Activated CD8-positive, alpha-beta memory T cell treated with anti-CD3 and anti-CD28 coated beads for 48 hours (primary cell): Measurements from ENCODE around the gene KCNIP1.

ENCODE experiments used
- DNase-seq, 3 experiments: peaks; one replicate each; pipeline ENCODE4 v3.0.0-alpha.2; 2020; ENCODE audit warnings: low read depth in 2 of 3, low spot score in 2 of 3

KCNIP1 gene

DNA sequence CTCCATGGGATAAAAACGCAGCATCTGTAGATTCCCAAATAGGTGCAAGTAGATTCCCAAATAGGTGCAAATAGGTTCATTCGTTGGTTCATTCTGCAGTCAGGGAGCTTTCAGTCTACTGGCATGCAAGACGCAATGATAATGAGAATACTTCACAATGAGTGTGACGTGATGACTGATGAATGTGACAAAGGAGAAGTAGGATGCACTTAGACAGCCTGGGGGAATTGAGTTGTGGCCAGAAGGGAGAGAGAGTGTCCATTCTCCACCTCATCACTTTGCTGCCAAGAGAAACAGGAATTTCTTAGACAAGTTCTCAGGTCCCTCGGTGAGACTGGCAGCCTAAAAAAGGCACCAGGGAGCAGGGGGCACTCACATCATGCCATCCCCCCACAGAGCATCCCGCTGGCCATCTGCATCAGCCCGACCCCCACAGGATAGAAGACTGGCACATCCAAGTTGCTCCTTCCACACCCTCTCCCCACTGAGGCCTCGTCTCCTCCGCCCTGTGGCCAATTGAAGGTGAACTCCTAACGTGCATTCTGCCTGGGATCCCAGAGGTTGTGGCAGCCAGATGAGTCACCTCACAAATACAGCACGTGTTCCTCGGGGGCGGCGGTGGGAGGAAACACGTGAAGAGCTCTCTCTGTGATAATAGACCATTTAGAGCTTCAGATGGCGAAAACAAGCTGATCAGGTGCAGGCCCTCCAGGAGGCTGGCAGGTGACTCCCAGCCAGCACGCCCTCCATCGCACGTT lies 19.9 kb upstream of the KCNIP1 start:
- no peak for DNase-seq

DNA sequence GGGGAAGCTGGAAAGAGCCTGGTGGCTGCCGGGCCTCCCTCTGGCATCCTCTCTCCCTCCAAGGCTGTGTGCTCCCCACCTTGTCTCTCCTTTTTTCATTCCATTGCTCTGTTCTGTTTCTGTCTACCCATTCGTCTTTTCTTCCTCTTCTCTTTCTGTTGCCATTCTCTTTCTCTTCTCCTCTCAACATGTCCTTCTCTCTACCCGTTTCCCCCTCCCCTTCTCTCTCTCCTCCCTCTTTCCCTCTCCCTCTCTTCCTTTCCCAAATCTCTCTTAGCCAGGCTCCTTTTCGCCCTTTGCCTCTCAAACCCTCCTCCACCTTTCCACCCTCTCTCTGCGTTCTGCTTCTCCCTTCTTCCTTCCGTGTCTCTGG lies 19.4 kb upstream of the KCNIP1 start:
- DNase-seq: no peak

DNA sequence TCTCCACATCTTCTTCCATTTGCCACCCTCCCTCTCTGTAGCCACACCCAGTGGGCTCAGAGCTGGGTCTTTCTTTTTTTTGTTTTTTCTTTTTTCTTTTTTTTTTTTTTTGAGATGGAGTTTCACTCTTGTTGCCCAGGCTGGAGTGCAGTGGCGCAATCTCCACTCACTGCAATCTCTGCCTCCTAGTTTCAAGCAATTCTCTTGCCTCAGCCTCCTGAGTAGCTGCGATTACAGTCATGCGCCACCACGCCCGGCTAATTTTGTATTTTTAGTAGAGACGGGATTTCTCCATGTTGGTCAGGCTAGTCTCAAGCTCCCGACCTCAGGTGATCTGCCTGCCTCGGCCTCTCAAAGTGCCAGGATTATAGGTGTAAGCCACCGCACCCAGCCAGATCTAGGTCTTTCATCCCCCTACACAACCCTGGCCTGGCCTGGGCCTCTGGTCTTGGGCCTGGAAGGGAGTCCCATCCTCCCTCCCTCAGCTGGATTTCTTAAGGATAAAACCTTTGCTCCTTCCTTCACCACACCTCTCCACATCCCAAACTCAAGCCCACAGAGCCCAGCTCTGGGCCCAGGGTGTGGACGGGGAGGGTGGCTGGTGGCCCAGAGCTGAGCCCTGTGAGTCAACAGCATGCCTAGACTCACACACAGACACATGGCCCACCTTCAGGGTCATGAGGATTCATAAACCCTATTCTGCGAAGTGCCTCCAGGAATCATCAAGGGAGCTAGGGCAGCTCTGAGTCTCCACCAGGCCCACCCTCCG lies 18.8 kb upstream of the KCNIP1 start:
- no peak for DNase-seq

DNA sequence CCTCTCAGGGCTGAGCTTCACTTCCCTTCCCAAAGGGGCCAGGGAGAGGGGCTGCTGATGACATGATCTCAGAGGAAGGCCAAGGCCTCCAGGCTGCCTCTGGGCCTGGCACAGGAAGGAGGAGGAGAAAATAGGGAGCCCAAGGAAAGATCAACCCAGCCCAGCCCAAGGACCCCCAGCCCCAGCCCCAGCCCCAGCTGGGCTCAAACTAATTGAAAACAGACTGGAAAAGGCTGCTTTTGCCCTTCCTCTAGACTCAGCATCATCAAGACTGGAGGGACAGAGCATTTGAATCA lies 18.3 kb upstream of the KCNIP1 start:
- no peak for DNase-seq

DNA sequence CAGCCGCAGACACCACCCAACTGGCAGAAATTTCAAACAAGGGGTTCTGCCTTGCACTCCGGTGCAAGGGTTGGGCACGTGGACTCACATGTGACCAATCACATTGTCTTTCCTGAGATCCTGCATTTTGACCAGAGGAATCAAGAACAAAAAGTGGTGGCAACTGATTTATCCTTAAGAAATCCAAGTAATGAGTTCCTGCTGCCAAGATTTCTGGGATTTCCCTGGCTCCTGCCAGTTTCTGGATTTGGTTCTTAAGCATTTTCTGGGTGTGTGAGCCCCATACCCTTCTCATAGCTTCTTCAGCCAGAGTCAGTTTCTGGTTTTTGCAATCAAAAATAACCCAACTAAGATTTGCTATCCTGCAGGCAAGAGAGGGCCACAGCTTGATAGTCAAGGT lies 17.4 kb upstream of the KCNIP1 start:
- no peak for DNase-seq

DNA sequence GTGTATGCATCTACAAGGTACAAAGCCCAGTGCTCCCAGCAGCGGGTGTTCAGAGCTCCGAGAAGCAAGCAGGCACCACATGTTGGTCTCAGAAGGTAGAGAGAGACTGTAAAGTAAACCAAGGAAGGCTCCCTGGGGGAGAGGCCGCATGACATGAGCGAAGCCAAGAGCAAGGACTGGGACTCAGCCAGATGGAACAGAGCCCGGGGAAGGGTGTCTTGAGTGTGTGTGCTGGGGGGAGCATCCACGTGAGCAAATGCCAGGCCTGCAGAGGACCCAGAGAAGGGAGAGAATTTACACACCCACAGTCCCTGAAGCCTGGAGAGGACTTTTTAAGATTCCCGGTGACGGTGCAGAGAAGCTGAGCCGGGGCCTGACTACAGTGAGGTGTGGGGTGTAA lies 15.2 kb upstream of the KCNIP1 start:
- DNase-seq: no peak

DNA sequence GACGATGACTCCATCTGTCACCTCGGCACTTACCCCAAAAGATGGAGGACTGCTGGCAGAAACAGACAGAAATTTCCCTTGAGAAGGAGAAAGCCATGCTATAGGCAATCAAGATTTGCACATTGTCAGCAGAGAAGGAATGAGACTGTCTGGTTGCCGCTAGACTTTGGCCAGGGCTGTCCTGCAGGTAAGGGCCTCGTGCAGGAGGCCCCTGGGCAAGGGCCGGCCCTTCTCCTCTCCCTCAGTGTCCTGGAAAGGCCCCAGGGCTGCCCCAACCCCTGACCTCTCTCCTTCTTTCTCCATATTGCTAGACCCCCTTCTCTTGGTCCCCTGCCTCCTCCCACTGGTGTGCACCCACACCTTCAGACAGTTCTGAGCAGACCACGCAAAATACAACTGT lies 14.6 kb upstream of the KCNIP1 start:
- DNase-seq: no peak

DNA sequence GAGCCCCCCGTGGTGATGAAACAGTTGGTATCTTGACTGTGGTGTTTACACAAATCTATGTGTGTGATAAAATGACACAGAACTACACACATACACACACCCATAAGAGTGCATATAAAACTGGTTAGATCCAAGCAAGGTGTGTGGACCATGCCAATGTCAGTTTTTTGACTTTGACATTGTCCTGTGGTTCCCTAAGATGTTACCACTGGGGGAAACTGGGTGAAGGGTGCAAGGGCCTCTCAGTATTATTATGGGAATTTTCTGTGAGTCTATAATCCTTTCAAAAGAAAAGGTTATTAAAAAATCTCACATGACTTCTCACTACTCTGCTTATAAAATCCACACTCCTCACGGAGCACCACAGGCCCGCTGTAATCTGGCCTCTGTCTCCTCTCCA lies 13.4 kb upstream of the KCNIP1 start:
- DNase-seq: no peak

DNA sequence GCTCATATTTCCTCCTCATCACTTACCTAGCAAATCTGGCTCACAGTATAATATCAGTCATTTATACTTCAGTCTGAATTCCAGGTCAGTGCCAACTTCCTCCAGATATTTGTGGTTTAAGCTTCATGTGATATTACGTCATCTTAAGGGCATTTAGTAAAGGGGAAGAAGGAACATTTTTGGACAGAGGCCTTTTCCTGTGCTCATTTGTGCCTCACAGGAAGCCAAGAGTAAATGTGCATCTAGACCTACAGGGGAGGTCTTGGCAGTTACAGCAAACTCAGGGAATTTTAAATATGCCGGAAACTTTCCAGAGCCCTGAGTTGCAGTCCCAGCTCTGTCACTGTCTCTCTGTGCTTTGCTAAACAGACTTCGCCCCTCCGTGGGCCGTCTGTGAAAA lies 12.3 kb upstream of the KCNIP1 start:
- DNase-seq: no peak

DNA sequence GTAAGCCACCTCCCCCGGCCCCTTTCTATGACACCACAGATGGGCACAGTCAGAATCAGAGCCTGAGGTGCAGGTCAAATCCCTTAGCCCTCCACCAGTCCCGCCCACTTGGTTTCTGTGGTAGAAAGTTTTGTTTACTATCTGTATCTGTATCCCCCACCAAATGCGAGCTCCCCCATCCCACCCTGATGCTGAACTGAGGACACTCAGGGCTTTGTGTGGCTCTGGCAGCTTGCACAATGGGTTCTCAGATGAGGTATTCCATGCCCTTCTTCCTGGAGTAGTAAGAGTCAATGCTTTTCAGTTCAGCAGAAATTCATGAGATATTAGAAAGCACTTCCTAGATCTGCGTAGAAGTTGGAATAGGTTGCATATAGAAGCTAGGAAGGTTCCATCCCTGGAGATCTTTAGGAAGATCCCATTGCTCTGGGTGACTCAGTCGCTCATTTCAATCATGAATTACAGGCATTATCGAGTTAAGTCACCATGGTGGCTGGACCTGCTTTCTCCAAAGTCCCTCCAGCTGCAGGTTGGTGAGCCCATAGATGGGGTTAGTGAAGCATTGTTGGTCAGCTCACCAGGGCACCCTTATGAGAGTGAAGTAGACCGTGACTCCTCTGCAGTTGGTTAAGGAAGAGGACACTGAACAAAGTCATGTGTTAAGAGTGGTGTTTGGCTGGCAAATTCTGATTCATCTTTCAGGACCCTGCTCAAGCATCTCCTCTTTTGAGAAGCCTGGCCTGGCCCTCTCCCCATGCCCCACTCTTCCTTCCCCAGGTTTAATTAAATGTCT lies 10.6 kb upstream of the KCNIP1 start:
- DNase-seq: no peak

DNA sequence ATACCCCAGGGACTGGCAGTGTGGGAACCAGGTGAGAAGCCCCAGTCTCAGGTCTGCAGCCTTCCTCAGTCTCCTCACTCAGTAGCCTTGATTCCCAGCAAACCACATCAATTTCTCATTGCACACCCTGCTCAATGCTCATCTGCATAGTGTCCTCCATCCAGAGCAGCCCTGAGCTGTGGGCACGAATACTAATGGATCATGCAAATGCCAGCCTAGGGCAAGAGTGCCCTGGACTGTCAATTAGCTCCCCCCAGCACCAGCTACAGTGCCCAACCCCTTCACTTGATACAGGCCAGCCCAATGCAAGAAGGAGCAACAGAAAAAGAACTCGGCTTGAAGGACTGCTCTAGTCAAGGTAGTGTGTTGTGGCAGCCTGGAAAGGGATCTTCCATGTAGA lies 9.8 kb upstream of the KCNIP1 start:
- DNase-seq: no peak

DNA sequence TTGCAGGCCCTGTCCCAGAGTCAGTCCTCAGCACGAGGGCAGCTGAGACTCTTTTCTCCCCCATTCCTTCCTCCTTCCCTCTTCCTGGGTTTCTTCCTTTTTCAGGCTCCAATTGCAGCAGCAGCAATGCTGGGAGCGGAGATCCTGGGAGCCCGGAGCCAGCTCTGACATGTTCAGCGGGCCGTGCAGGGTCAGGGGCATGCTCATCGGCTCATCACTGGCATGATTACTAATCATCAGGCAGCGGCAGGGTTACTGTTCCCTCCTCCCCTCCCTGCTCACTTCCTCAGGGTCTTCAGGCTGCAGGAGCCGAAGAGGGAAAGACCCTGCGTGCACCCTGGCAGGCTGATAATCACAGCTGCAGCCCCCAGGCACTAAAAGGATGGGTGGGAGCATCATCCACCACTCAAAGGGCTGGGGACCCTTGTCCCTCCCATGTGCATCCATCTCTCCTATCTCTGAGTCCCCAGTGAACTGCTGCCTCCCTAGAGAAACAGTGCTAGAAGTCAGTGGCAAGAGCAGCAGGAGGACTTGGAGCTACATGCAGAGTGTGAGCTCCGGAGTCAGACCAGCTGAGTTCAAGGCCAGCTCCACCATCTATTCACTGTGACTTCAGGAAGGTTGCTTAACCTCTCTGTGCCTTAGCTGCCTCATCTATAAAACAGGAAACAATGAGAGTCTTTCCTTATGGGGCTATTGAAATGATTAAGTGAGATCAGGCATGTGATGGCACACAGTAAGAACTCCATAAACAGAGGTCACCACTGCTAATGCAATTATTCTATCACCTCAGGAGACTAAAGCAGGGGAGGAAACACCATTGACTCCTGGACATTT lies 7.8 kb upstream of the KCNIP1 start:
- no peak for DNase-seq

DNA sequence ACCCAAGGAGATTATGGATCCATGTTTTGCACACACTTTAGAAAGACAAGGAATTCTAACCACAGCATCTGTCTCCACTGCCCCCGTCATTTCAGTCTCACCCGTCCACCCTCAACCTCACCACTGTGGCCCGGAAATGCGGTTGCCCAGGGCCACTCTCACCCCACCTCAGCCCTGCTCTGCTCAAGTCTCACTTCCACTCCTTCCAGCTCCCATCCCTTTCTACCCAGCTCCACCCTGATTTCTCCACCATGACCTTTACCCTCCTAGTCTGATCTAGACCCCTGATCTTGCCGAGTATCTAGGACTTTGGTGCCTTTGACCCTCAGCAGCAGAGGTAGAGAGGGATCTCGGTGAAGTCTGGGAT lies 7.2 kb upstream of the KCNIP1 start:
- no peak for DNase-seq

DNA sequence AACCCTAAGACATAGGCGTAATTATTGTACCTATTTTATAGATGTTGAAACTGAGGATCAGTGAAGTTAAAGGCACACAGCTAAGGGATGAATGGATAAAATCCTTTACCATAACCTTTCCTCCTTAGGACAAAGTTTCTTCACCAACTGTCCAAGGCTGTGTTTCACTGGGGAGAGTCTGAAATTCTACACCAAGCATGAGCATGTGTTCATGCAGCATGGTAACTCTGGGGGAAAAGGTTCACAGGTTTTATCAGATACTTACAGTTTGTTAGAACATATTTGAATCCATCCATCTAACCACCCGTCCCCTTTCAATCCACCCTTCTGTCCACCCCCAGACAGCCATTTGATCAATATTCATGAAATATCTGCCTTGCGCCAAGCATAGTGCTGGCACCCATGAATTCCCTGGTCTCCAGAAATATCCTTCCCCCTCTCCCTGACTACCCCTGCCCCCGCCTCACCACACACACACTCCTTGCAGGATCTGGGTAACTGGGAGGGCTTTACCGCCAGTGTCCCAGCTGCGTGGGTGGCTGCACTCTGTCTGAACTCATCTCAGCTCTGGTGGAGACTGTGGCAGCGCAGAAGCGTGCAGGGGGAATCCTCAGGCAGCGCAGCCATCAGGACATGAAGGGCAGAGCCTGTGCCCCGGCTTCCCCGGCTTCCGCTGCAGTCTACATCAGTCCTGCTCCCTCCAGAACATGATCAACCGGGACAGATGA lies 6.3 kb upstream of the KCNIP1 start:
- no peak for DNase-seq

DNA sequence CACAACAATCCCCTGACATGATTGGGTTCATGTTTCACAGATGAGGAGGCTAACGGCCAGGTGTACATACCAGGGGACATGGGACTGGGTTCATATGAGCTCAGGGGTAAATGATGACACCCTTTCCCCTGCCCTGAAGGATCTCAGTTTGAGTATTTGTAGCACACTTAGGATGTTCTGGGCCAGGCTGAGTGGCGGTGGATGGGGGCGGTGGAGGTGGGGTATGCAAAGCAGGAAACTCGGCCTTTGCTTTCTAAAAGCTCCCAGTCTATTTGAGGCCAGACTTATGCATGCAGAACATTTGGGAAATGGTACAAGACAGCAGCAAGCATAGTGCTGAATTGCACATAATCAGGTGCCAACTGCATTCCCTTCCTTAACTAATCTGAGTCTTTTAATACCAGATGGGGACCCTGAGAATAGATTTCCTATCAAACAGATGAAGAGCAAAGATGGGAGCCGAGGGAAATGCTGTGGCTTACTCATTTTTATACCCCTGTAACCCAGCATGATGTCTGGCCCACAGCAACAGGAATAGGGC lies 4.9 kb upstream of the KCNIP1 start:
- DNase-seq: no peak

DNA sequence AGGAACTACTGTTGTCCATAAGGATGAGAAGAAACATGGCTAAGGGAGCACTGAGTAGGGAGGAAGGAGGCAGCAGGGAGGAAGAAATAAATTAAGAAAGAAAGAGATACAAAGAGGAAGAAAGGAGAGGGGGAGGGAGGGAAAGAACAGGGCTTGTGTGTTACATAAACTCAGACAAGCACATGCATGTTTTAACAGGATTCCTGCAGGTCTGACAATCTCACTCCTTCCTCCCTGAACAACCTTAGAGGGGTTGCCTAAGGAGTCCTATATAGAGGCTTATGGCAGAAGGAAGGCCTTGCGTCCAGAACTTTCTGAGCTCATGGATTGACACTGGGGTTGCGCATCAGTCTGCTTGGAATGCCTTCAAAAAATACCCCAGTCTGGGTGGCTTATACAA lies 4.2 kb upstream of the KCNIP1 start:
- no peak for DNase-seq

DNA sequence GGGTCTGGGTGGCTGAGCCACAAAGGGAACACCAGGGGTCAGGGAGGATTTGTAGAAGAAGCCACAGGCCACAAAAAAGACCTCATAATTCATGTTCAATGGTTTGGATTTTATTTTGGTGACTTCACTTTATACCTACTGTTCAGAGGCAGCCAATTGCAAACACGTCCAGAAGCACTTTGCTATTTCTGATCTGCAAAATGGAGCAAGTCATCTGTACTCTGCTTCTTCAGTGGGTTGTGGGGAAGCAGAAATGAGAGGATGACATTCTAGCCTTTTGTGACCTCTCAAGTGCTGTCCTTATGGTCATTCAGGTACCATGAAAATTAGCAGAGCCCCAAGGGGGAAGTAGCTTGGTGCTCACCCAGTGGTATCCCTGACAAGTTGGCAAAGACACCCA lies 2.5 kb upstream of the KCNIP1 start:
- DNase-seq: no peak

DNA sequence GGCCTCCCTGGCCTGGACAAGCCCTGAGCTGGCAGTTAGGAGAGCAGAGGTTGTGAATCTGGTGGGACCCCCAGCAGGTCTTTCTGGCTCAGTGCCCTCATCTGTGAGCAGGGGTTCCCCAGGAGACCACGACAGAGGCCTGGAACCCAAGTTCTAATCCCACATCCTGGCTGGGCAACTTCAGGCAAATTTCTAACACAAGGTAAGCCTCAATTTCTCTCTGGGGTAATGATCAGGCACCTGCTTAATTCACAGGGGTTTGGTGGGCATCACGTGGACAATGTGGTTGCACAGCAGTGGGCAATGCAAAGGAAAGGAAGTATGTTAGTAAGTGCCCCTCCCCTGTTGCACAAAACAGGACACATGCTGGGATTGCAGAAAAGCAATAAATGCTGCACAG lies 1.9 kb upstream of the KCNIP1 start:
- DNase-seq: no peak

DNA sequence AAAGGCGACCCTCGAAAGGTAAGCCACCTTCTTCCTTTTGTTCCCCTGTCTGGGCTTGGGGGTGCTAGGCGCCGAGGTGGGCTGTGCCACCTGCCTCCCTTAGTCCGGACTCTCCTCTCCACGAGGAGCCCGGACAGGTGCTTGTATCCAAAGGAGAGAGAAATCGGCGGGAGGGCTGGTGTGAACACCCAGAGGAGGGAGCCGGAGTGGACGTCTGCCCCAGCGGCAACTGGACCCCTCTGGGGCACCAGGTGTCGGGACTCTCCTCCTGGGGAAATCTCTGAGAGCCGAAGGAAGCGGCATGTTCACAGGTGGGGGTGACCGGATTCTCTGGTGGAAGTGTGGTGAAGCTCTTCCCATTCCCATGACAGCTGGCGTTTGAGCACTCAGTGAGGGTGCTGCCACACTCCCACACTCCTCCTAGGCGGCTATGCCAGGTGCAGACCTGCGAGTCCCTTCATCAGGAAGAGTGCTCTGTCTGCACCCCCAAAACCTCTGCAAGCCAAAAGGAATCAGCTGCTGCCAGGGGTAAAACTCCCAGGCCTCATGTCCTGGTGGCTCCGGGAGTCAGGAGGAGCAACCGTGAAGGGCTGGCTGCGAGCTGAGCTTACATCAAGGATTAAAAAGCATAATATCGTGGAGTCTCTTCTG lies 921 bp downstream of the KCNIP1 start:
- no peak for DNase-seq

DNA sequence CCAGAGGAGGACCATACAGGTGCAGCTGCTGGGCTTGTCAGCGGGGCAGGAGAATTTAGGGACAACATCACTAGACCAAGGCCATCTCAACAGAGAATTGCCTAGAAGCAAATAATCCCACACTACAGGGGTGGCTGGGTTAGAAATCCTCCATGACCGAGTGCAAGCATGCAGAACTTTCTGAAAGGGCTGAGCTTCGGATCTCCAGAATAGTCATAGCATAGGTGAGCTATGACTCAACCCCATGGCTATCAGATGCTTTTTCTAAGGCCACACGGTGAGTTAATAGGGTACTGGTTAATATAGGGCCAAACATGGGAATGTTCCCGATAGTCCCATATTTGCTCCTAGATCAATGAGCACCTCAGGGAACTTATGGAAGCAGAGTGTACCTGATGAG lies 4.2 kb downstream of the KCNIP1 start:
- no peak for DNase-seq
